Caco-2 (cell line): Measurements from ENCODE around the gene SCG2. TPM values are rescaled to one million over a fixed set of nuclear protein-coding genes. Genes with fewer than 3 reads are reported as not detected.

Experiments
- Bru-seq: library from RNA; stranded (reverse); fragments of 400-500 nt; gene quantifications from one replicate; lab custom pipeline; 2021; lab: Mats Ljungman, UMichigan
- BruChase-seq, 2 experiments: library from RNA; stranded (reverse); fragments of 400-500 nt; gene quantifications; one replicate each; lab custom pipeline; 2021; lab: Mats Ljungman, UMichigan
- BruUV-seq: library from RNA; stranded (reverse); fragments of 400-500 nt; replicated peaks from 2 replicates; lab custom pipeline; 2021; lab: Mats Ljungman, UMichigan
- CTCF ChIA-PET: fragments of 300-600 bp; sonication (Branson Sonifier 250); formaldehyde crosslinking; loops from one replicate; lab custom pipeline; 2022; ENCODE audit warnings: antibody characterized with exemption; lab: Charles Lee
- POLR2A ChIA-PET: fragments of 300-600 bp; sonication (Branson Sonifier 250); formaldehyde crosslinking; loops from one replicate; lab custom pipeline; 2022; ENCODE audit warnings: antibody characterized with exemption; lab: Charles Lee
- DNase-seq, 2 experiments: peaks; one replicate each; pipeline versions ENCODE4 v3.0.0 to v3.0.0-alpha.2; 2020 to 2022
- H3K27me3 ChIP-seq: replicated peaks from 2 replicates; pipeline ENCODE4 v1.6.0; 2011; ENCODE audit warnings: low read length; ENCODE audit not compliant: control insufficient read depth, insufficient read depth
- H3K36me3 ChIP-seq: 2 replicates; pipeline ENCODE4 v1.5.1; 2011; ENCODE audit warnings: low read length; ENCODE audit not compliant: control insufficient read depth, insufficient read depth
- H3K4me1 ChIP-seq: fragments of 250-450 bp; sonication (Bioruptor Pico); 2 replicates; pipeline ENCODE4 v1.5.1; 2020; ENCODE audit warnings: mild to moderate bottlenecking
- H3K4me3 ChIP-seq: 2 replicates; pipeline ENCODE4 v1.5.1; 2011; ENCODE audit warnings: low read depth, mild to moderate bottlenecking, control low read depth, low read length
- H3K9me3 ChIP-seq: fragments of 250-450 bp; sonication (Bioruptor Pico); 2 replicates; pipeline ENCODE4 v1.5.1; 2020; ENCODE audit warnings: mild to moderate bottlenecking, moderate library complexity
- H3K27ac Mint-ChIP-seq: one replicate; pipeline ENCODE4 v1.8.0; 2022; ENCODE audit warnings: mixed read lengths; ENCODE audit not compliant: unreplicated experiment
- H3K27me3 Mint-ChIP-seq: one replicate; pipeline ENCODE4 v1.8.0; 2022; ENCODE audit warnings: mixed read lengths; ENCODE audit not compliant: insufficient read depth, unreplicated experiment
- H3K36me3 Mint-ChIP-seq: one replicate; pipeline ENCODE4 v1.8.0; 2022; ENCODE audit warnings: mild to moderate bottlenecking, mixed read lengths; ENCODE audit not compliant: insufficient read depth, unreplicated experiment
- H3K4me1 Mint-ChIP-seq: one replicate; pipeline ENCODE4 v1.8.0; 2022; ENCODE audit warnings: low read depth, mixed read lengths; ENCODE audit not compliant: unreplicated experiment
- H3K4me3 Mint-ChIP-seq: one replicate; pipeline ENCODE4 v1.8.0; 2022; ENCODE audit warnings: mild to moderate bottlenecking, moderate library complexity, mixed read lengths; ENCODE audit not compliant: unreplicated experiment
- H3K9me3 Mint-ChIP-seq: one replicate; pipeline ENCODE4 v1.8.0; 2022; ENCODE audit warnings: mixed read lengths; ENCODE audit not compliant: unreplicated experiment
- CTCF ChIP-seq, 2 experiments: fragments of 200-600 bp in 1 of 2; IDR thresholded peaks; 1 replicate in 1 of 2; 2 replicates in 1 of 2; pipeline versions ENCODE4 v1.5.1 to v1.8.0; 2011 to 2022; ENCODE audit warnings: antibody characterized with exemption in 1 of 2, control low read depth in 1 of 2, inconsistent platforms in 1 of 2, low read depth in 1 of 2, low read length in 1 of 2, mild to moderate bottlenecking in 1 of 2, moderate library complexity in 1 of 2; ENCODE audit not compliant: insufficient read depth in 1 of 2, severe bottlenecking in 1 of 2, unreplicated experiment in 1 of 2
- intact Hi-C: fragments of 100-400 bp; cut with micrococcal nuclease; formaldehyde crosslinking; loops from one replicate; pipeline ENCODE4 v1.10.0; 2022; ENCODE audit not compliant: unreplicated experiment
- long read RNA-seq: library from polyadenylated mRNA; stranded (forward); transcript quantifications from one replicate; pipeline ENCODE4 v2.0.0, GENCODE V29; 2022
- total RNA-seq: library from RNA; stranded (reverse); gene quantifications from 2 replicates; pipeline ENCODE4 v1.2.3, GENCODE V29; 2022

SCG2 gene
- total RNA-seq (0.35 and 0.41 TPM in 2 replicates), Bru-seq, nascent RNA (percentile 30 among the genes with signal in this experiment), BruChase-seq, experiment 1, labeled RNA remaining after a 2-hour chase (percentile 52 among the genes with signal in this experiment), BruChase-seq, experiment 2, labeled RNA remaining after a 6-hour chase (percentile 52 among the genes with signal in this experiment)
- long read RNA-seq = 0 reads

DNA sequence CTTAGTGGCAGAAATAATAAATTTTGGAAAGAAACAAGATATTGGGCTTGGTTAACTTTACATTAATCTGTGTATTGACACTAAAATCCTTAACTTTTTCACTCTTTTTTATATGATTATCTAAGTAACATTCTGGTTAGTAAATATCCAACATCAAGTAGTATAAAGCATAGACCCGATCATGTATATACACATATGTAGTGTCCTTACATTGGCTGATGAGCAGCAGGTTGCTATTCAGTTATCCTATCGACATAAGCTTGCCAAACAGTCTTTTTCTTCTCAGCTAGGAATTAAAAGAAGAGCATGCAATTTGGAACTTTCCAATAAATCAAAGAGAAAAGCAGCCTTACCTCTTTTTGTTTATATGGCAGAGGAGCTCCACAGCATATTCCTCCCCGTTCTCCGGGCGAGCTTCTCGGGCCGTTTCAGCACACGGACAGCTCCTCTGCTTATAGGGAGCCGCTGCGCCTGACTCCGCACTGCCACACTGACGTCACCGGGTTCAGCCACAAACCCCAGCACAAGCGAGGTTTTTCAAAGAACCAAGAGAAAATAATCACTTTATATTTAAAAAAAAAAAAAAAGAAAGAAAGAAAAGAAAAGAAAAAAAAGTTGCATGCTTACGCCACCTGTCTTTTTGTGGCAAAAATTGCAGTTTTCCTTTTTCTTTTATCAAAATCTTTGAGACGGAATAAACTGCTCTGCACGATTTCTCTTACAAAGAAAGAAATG, at the start of gene SCG2:
TSS of gene SCG2 (minus strand) at position 430 of the 735 bp plus-strand sequence. CDS start 3,079 bp downstream, outside the sequence.
- no peak within 1 kb of the TSS for H3K4me3 Mint-ChIP-seq
- no peaks in the 10 kb centered on the region for H3K36me3 Mint-ChIP-seq
- no peaks in the 10 kb centered on the region for H3K9me3 Mint-ChIP-seq
- Histone ChIP-seq H3K27me3 (no peaks in the 10 kb centered on the region), H3K9me3 (no peaks in the 10 kb centered on the region), H3K4me1 (no peaks in the 10 kb centered on the region), H3K36me3 (no peaks in the 10 kb centered on the region), H3K4me3 (no peak within 1 kb of the TSS)
- intact Hi-C loops = loop anchor here (5.0 kb wide), 1 partner anchor 145 kb away; no protein-coding TSS in a partner anchor
- H3K27me3 Mint-ChIP-seq = peaks cover 26% of the 10 kb centered on the region
- no peaks in the 10 kb centered on the region for H3K4me1 Mint-ChIP-seq
- BruUV-seq = no TSS peak
- peak; percentile 69 to 77 for DNase-seq
- ChIA-PET CTCF (interaction anchor here (0.6 to 1.0 kb wide), 4 partner anchors 42 to 630 kb away, joined by 3 to 5 read pairs (median 3); no protein-coding TSS in a partner anchor), POLR2A (no interaction called here)
- H3K27ac Mint-ChIP-seq = no peak within 1 kb of the TSS
- peak; percentile 38 to 42 for TF ChIP-seq CTCF (IDR thresholded peaks at IDR 0.05; ENCODE audit: insufficient read depth in 1 of 2, low read depth in 1 of 2, low read length in 1 of 2, severe bottlenecking in 1 of 2, unreplicated experiment in 1 of 2)

DNA sequence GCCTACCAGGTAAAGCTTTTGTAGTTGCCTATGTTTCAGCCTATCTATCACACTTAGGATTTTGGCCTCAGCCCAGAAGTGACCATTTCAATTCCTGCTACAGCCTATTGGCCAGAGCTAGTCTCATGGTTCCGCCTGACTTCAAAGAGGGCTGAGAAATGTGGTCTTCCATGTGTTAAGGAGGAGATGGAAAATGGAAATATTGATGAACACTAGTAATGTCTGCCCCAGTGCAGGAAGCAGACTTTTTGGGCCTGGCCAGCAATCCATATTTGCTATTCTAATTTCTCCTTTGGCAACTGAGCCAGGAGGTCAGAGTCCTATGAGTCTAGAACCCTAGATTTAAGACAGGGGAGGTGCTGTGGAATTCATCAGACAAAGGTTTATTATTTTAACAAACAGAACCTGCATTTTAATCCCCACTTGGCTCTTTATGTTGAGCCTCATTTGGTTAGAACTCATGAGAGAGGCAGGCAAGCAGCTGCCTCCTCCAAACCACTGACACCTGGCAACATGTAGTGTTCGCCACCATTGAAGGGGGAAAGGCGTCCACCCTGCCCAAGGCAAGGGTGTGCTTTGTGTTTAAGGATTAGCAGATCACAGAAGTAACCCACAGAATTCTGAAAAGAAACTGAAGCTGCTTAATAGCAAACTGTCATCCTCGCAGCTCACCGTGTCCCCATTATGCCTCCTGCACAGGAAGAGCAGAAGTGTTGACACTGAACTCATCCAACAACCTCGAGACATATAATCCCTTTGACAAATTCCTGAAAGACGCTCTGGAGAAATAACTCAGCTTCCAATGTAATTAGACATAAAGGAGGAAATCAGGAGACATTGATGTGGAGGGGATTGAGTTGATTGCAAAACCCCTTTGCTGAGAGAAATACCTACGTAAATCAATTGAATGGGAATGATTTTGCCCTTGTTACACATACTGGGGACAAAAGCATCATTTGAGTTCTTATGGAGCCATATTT, 47.7 kb upstream of the SCG2 start:
- Mint-ChIP-seq H3K9me3 (no peaks in the 10 kb centered on the region), H3K27ac (no peak overlapping the region), H3K36me3 (no peaks in the 10 kb centered on the region), H3K4me1 (no peaks in the 10 kb centered on the region), H3K27me3 (peaks cover 4% of the 10 kb centered on the region), H3K4me3 (no peak overlapping the region)
- Histone ChIP-seq H3K4me3 (no peak overlapping the region), H3K36me3 (no peaks in the 10 kb centered on the region), H3K27me3 (no peaks in the 10 kb centered on the region), H3K9me3 (no peaks in the 10 kb centered on the region), H3K4me1 (no peaks in the 10 kb centered on the region)
- BruUV-seq = no TSS peak
- no peak for TF ChIP-seq CTCF (IDR thresholded peaks at IDR 0.05; ENCODE audit: insufficient read depth in 1 of 2, low read depth in 1 of 2, low read length in 1 of 2, severe bottlenecking in 1 of 2, unreplicated experiment in 1 of 2)
- intact Hi-C loops = no loop called here
- ChIA-PET POLR2A (no interaction called here), CTCF (no interaction called here)
- no peak for DNase-seq

DNA sequence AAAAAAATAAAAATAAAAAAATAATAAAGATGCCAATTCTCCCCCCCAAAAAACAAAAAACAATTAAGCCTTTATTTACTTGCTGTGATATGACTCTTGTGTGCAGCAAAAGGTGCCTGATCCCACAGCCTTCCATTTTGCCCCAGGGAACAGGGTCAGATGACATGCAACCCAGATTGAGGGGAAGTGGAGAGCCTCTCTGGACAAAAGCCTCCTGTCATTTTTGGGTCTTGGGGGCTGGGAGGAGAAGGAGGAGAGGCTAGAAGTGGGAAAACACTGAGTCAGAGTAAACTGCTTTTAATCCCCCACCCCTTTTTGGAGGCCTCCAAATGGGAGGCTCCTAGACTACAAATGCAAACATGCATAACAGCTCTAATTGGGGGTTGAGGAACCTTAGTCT, 46.6 kb upstream of the SCG2 start:
- no peaks in the 10 kb centered on the region for H3K4me1 ChIP-seq
- no peak overlapping the region for H3K4me3 ChIP-seq
- intact Hi-C loops = no loop called here
- peaks cover 4% of the 10 kb centered on the region for H3K27me3 Mint-ChIP-seq
- no peak overlapping the region for H3K27ac Mint-ChIP-seq
- no peaks in the 10 kb centered on the region for H3K36me3 ChIP-seq
- H3K9me3 Mint-ChIP-seq = no peaks in the 10 kb centered on the region
- H3K27me3 ChIP-seq = no peaks in the 10 kb centered on the region
- BruUV-seq = no TSS peak
- no peaks in the 10 kb centered on the region for H3K36me3 Mint-ChIP-seq
- no peaks in the 10 kb centered on the region for H3K4me1 Mint-ChIP-seq
- H3K4me3 Mint-ChIP-seq = no peak overlapping the region
- no peak for DNase-seq
- TF ChIP-seq CTCF (IDR thresholded peaks at IDR 0.05; ENCODE audit: insufficient read depth in 1 of 2, low read depth in 1 of 2, low read length in 1 of 2, severe bottlenecking in 1 of 2, unreplicated experiment in 1 of 2) = no peak
- H3K9me3 ChIP-seq = no peaks in the 10 kb centered on the region
- POLR2A ChIA-PET = no interaction called here
- CTCF ChIA-PET = no interaction called here
